BJ (cell line): ENCODE measurements around the gene ALK. TPM values are rescaled to one million over a fixed set of nuclear protein-coding genes. Genes with fewer than 3 reads are reported as not detected.

Experiments used
- CTCF ChIA-PET: fragments of 350-600 bp; formaldehyde crosslinking; extraction: SDS; loops from one replicate; lab custom pipeline; 2021; ENCODE audit warnings: antibody characterized with exemption, inconsistent platforms; lab: Yijun Ruan, JAX
- POLR2A ChIA-PET: fragments of 300-600 bp; sonication (Branson Sonifier 250); formaldehyde crosslinking; extraction: SDS; loops from one replicate; lab custom pipeline; 2021; ENCODE audit warnings: antibody characterized with exemption; lab: Charles Lee
- DNase-seq: peaks from one replicate; pipeline ENCODE4 v3.0.0-alpha.2; 2011; ENCODE audit warnings: low read depth
- H3K27me3 ChIP-seq: 2 replicates; pipeline ENCODE4 v1.6.0; 2011; ENCODE audit warnings: low read length; ENCODE audit not compliant: control insufficient read depth, insufficient read depth
- H3K36me3 ChIP-seq: 2 replicates; pipeline ENCODE4 v1.5.1; 2011; ENCODE audit warnings: low read length; ENCODE audit not compliant: control insufficient read depth, insufficient read depth
- H3K4me3 ChIP-seq: 2 replicates; pipeline ENCODE4 v1.5.1; 2011; ENCODE audit warnings: low read depth, mild to moderate bottlenecking, control low read depth, low read length
- polyA plus RNA-seq: library from polyadenylated mRNA; depleted of rRNA; stranded (reverse); fragments of >200 nt; gene quantifications from 2 replicates; pipeline ENCODE4 v1.2.3, GENCODE V29; 2011
- TF ChIP-seq, protein P1 (sequence below): IDR thresholded peaks from 2 replicates; pipeline ENCODE4 v1.5.1; 2011; ENCODE audit warnings: low read depth, mild to moderate bottlenecking, control low read depth, inconsistent platforms, low read length, moderate library complexity; ENCODE audit not compliant: insufficient read depth

Gene ALK
- polyA plus RNA-seq, 1 experiment, result not detected

DNA sequence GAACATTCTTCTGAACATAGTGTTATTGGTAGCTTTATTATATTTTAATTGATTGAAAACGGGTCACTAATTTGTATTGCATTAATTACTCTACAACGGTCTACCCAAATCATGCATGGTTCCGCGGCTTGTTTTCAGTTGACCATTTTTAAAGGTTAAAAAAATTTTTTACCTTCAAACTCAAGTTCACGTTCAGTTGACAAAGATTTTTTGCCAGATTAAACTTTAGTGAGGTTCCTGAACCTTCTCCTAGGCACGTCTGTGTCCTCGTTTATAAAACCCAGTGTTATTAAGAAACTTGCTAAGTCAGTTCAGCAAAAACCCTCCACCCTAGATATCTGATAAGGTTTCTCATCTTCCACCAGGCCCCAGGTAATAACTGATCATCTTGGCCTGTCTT is 331.2 kb downstream of the ALK start:
- no peak overlapping the region for H3K4me3 ChIP-seq
- H3K27me3 ChIP-seq, result no peaks in the 10 kb centered on the region
- DNase-seq, result no peak
- H3K36me3 ChIP-seq, result no peaks in the 10 kb centered on the region
- POLR2A ChIA-PET, result no interaction called here
- TF ChIP-seq, protein P1, sequence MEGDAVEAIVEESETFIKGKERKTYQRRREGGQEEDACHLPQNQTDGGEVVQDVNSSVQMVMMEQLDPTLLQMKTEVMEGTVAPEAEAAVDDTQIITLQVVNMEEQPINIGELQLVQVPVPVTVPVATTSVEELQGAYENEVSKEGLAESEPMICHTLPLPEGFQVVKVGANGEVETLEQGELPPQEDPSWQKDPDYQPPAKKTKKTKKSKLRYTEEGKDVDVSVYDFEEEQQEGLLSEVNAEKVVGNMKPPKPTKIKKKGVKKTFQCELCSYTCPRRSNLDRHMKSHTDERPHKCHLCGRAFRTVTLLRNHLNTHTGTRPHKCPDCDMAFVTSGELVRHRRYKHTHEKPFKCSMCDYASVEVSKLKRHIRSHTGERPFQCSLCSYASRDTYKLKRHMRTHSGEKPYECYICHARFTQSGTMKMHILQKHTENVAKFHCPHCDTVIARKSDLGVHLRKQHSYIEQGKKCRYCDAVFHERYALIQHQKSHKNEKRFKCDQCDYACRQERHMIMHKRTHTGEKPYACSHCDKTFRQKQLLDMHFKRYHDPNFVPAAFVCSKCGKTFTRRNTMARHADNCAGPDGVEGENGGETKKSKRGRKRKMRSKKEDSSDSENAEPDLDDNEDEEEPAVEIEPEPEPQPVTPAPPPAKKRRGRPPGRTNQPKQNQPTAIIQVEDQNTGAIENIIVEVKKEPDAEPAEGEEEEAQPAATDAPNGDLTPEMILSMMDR, result no peak
- CTCF ChIA-PET, result interaction anchor here (1.0 kb wide), 1 partner anchor 36 kb away, joined by 3 read pairs; no protein-coding TSS in a partner anchor

DNA sequence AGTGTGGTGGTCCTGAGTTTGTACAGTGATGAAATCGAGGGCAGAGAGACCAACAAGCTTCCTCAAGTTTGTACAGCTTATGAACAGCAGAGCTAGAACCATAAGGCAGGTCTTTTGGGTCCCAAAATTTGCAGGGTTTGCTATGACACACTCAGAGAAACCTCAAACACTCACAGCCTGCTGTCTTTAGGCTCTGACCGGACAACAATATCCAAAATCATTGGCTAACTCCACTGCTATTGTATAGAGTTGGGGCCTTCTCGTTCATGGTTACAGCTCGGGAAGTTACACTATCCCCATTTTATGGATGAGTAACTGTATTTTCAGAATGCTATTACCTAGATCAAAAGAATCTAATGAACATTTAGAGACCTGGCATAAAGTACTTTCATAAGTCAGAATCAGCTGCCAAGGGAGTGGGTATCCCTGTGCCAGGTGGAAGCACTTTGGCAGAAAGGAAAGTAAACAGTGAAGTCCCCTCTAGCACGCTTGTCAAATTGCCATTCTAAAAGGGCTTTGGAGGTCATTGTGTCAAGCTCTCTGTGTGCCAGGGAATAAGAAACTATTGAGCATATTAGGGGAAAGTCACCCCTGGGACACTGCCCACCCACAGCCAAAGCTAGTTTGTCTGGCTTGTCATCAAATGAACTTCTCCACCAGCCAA is 331.8 kb downstream of the ALK start:
- Histone ChIP-seq H3K36me3 (no peaks in the 10 kb centered on the region), H3K27me3 (no peaks in the 10 kb centered on the region), H3K4me3 (no peak overlapping the region)
- TF ChIP-seq, protein P1, result no peak
- no peak for DNase-seq
- CTCF ChIA-PET, result interaction anchor here (1.0 kb wide), 1 partner anchor 36 kb away, joined by 3 read pairs; no protein-coding TSS in a partner anchor
- POLR2A ChIA-PET, result no interaction called here

DNA sequence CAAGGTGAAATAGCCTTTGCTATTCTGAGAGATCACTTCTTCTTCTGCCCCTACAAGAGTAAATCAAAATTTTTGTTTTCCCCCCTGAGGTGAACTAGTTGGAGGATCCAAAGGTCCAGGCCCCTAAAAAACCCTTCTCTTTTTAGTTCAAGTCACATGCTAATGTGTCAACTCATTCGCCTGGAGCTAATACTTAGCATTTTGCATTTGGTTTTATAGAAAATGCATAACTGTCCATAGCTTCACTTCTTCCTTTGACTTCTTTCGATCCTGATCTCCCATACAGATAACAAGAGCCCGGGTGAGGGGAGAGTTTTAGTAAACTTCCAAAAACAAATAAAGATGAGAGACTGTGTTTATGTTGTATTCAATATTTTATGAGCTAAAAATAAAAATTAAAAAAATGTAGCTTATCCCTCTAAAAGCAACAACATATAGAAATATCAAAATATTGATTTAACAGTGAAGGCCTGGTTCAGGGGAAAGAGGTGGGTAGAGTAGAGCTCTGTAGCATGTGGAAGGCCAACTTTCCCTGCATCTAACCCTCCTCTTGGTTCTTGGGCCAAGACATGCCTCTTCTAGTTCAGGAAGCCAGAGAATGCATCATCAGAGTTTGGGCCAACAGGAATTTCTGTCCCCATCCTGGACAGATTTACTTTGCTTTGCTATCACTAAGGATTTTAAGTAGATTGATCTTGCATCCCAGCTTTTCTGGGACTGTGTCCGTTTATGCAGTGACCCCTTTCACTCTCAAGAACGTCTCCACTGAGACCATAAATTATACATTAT is 333.8 kb downstream of the ALK start:
- H3K4me3 ChIP-seq, result no peak overlapping the region
- ChIA-PET CTCF (interaction anchor here (0.9 to 1.7 kb wide), 4 partner anchors 9 to 26 kb away, joined by 3 read pairs; no protein-coding TSS in a partner anchor), POLR2A (interaction anchor here (0.6 kb wide), 1 partner anchor 176 kb away, joined by 4 read pairs; no protein-coding TSS in a partner anchor)
- no peaks in the 10 kb centered on the region for H3K36me3 ChIP-seq
- DNase-seq, result no peak
- no peaks in the 10 kb centered on the region for H3K27me3 ChIP-seq
- TF ChIP-seq, protein P1, result no peak

DNA sequence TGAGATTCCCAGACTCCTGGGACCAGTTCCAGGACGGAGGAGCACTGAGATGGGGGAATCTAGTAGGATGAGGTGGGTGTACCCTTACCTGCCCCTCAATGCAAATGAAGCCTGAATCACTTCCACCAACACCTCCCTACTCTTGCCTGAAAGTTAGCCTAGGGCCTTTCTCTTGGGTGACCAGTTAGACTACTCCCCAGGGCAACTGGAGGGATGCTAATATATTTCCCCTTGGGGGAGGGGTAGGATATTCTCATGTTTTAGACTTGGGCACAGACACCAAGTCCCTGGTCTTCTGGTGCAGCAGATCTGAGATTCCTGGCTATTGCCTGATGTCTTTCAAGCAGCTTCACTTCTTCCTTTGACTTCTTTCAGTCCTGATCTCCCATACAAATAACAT is 334.5 kb downstream of the ALK start:
- no peaks in the 10 kb centered on the region for H3K36me3 ChIP-seq
- ChIA-PET CTCF (interaction anchor here (1.1 to 1.2 kb wide), 2 partner anchors 8 to 10 kb away, joined by 3 read pairs; no protein-coding TSS in a partner anchor), POLR2A (no interaction called here)
- DNase-seq, result no peak
- TF ChIP-seq, protein P1, result no peak
- no peak overlapping the region for H3K4me3 ChIP-seq
- no peaks in the 10 kb centered on the region for H3K27me3 ChIP-seq

DNA sequence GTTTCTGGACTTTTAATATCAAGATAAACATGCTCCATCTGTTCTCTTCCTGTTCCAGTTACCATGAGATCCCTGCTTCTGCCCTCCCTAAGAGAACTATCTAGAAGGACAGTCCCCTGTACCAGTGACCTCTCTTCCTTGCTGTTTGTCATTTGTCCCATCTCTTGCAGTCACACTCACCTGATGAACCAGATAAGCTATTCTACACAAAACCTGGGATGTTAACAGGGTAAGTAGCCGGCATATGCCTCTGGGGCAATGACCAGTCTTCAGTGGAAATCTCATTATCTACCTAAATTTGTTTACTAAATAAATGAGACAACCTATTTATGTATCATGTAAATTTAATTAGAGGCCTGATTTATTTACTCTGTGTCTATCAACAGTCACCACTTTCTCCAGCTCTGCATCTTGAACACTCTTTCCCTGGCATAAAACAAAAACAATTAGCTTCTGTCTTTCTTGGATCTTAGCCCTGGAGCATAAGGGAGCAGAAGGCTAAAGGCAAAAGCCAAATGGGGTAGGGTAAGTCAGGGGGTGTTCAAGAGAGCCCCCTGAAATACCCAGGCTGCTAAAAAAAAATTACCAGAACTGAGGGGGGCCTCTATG is 337.7 kb downstream of the ALK start:
- no peaks in the 10 kb centered on the region for H3K36me3 ChIP-seq
- DNase-seq, result no peak
- H3K4me3 ChIP-seq, result no peak overlapping the region
- CTCF ChIA-PET, result interaction anchor here (0.6 kb wide), 1 partner anchor 9 kb away, joined by 3 read pairs; no protein-coding TSS in a partner anchor
- POLR2A ChIA-PET, result no interaction called here
- TF ChIP-seq, protein P1, result no peak
- peaks cover 12% of the 10 kb centered on the region for H3K27me3 ChIP-seq
